HG02798 (cell line): Measurements from ENCODE around the gene ZPR1.
"Not testable (repeated sequence)": the region's sequence is repeated elsewhere in the genome, so short reads cannot be mapped to it uniquely, and the experiment has no call there.

Experiments used
- ATAC-seq: cut with Tn5 transposase; IDR thresholded peaks from one replicate; pipeline ENCODE4 v1.9.1; 2021; ENCODE audit warnings: mild to moderate bottlenecking; ENCODE audit not compliant: unreplicated experiment, poor library complexity

ZPR1 gene

GRCh38 chr11:116787786-116788486 lies at the start of gene ZPR1:
Gene ZPR1 (minus strand): TSS chr11:116788023. CDS start chr11:116787990, 33 bp downstream.
- ATAC-seq: peak; percentile 92

GRCh38 chr11:116836632-116836991 lies 48.8 kb upstream of the ZPR1 start:
- ATAC-seq: no peak

DNA sequence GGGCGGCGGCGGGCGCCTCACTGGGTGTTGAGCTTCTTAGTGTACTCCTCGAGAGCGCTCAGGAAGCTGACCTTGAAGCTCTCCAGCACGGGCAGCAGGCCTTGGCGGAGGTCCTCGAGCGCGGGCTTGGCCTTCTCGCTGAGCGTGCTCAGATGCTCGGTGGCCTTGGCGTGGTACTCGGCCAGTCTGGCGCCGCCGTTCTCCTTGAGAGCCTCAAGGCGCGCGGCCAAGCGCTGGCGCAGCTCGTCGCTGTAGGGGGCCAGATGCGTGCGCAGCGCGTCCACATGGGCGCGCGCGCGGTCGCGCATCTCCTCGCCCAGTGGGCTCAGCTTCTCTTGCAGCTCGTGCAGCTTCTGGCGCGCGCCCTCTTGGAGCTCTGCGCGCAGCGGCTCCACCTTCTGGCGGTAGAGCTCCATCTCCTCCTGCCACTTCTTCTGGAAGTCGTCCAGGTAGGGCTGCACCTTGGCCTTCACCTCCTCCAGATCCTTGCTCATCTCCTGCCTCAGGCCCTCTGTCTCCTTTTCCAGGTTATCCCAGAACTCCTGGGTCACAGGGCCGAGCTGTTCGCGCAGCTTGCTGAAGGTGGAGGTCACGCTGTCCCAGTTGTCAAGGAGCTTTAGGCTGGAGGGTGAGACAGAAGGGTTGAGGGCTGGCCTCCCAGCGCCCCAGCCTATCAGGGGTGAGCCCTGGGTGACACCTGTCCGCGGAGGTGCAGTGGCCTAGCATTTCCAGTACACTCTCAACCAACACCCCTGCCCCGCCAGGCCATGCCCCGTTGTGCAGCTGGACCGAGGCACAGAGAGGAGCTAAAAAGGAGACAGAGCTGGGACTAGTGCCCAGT lies 48.2 kb upstream of the ZPR1 start:
- ATAC-seq: peak; percentile 82

DNA sequence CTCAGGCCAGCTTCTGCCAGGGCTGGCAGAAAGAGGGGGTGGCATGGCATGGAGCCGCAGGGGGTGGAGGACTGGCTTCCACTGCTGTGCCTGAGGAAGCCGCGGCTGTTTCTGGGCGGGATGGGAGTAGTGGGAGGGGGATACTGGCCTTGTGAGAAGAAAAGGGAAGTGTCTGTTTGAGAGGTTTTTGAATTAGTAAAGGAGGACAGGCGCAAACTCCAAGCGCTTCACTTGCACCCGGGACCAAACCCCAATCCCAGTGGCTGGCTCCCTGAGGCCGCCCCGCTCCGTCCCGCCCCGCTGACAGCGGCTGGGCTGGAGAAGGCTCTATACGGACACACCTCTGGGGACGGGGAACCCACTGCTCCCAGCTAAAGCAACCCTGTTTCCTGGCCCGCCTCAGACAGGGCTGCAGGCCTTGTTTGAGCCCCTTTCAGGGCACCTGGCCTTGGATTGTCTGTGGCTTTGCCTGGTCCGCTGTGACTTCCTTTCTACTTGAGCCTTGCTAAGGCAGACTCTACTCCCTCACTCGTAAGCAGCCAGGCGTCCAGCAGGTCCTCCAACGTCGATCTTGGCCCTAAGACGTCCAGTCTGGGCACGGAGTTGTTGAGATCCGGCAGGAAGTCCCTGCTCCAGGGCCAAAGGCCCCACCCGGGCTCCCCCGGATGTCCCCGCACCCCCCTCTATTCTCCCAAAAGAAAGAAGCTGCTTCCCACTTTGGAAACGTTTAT lies 47.4 kb upstream of the ZPR1 start:
- ATAC-seq: peak; percentile 9

DNA sequence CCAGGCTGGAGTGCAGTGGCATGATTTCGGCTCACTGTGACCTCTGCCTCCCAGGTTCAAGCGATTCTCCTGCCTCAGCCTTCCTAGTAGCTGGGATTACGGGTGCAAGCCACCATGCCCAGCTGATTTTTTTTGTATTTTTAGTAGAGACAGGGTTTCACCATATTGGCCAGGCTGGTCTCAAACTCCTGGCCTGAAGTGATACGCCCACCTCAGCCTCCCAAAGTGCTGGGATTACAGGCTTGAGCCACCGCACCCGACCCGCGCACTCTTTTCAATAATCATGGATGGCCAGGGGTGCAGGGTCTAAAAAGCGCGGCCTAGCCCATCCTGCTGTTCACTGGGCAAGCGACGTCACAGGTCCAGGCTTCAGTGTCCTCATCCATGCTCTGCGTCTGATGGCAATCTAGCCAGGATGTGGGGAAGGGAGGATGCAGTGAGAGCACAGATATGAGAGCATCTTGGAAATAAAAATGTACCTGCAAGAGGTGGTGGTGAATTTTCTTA lies 46.8 kb upstream of the ZPR1 start:
- ATAC-seq: not testable (repeated sequence)

- no peak for ATAC-seq
Observed at GRCh38 chr11:116833816-116834534, 46.2 kb upstream of the ZPR1 start.

DNA sequence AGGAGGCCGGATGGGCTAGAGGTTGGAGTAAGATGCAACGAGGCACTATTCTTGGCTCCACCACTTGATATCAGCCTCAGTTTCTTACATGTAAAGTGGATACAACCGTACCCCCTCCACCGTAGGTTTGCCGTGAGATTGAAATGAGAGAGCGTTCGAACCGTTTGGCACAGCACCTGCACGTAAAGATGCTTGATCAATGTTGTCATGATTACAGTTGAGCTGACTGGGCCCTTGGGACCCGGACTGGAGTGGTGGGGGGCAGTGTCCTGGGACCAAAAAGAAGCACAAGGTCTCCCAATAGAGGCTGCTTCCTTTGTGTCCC lies 45.6 kb upstream of the ZPR1 start:
- ATAC-seq: no peak

DNA sequence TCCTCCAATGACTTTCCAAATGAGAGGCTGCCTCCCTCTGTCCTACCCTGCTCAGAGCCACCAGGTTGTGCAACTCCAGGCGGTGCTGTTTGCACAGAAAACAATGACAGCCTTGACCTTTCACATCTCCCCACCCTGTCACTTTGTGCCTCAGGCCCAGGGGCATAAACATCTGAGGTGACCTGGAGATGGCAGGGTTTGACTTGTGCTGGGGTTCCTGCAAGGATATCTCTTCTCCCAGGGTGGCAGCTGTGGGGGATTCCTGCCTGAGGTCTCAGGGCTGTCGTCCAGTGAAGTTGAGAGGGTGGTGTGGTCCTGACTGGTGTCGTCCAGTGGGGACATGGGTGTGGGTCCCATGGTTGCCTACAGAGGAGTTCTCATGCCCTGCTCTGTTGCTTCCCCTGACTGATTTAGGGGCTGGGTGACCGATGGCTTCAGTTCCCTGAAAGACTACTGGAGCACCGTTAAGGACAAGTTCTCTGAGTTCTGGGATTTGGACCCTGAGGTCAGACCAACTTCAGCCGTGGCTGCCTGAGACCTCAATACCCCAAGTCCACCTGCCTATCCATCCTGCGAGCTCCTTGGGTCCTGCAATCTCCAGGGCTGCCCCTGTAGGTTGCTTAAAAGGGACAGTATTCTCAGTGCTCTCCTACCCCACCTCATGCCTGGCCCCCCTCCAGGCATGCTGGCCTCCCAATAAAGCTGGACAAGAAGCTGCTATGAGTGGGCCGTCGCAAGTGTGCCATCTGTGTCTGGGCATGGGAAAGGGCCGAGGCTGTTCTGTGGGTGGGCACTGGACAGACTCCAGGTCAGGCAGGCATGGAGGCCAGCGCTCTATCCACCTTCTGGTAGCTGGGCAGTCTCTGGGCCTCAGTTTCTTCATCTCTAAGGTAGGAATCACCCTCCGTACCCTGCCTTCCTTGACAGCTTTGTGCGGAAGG lies 44.8 kb upstream of the ZPR1 start:
- ATAC-seq: no peak

DNA sequence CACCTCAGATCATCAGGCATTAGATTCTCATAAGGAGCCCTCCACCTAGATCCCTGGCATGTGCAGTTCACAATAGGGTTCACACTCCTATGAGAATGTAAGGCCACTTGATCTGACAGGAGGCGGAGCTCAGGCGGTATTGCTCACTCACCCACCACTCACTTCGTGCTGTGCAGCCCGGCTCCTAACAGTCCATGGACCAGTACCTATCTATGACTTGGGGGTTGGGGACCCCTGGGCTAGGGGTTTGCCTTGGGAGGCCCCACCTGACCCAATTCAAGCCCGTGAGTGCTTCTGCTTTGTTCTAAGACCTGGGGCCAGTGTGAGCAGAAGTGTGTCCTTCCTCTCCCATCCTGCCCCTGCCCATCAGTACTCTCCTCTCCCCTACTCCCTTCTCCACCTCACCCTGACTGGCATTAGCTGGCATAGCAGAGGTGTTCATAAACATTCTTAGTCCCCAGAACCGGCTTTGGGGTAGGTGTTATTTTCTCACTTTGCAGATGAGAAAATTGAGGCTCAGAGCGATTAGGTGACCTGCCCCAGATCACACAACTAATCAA lies 44.0 kb upstream of the ZPR1 start:
- ATAC-seq: no peak

- no peak for ATAC-seq
Observed at GRCh38 chr11:116830184-116830912, 42.5 kb upstream of the ZPR1 start.

DNA sequence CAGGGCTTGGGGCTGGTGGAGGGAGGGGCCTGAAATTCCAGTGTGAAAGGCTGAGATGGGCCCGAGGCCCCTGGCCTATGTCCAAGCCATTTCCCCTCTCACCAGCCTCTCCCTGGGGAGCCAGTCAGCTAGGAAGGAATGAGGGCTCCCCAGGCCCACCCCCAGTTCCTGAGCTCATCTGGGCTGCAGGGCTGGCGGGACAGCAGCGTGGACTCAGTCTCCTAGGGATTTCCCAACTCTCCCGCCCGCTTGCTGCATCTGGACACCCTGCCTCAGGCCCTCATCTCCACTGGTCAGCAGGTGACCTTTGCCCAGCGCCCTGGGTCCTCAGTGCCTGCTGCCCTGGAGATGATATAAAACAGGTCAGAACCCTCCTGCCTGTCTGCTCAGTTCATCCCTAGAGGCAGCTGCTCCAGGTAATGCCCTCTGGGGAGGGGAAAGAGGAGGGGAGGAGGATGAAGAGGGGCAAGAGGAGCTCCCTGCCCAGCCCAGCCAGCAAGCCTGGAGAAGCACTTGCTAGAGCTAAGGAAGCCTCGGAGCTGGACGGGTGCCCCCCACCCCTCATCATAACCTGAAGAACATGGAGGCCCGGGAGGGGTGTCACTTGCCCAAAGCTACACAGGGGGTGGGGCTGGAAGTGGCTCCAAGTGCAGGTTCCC lies 41.8 kb upstream of the ZPR1 start, which contains the start of gene APOC3:
TSS of gene APOC3 (plus strand) at position 383 of the 659 bp plus-strand sequence. CDS start 676 bp downstream, outside the sequence.
- ATAC-seq: no peak

DNA sequence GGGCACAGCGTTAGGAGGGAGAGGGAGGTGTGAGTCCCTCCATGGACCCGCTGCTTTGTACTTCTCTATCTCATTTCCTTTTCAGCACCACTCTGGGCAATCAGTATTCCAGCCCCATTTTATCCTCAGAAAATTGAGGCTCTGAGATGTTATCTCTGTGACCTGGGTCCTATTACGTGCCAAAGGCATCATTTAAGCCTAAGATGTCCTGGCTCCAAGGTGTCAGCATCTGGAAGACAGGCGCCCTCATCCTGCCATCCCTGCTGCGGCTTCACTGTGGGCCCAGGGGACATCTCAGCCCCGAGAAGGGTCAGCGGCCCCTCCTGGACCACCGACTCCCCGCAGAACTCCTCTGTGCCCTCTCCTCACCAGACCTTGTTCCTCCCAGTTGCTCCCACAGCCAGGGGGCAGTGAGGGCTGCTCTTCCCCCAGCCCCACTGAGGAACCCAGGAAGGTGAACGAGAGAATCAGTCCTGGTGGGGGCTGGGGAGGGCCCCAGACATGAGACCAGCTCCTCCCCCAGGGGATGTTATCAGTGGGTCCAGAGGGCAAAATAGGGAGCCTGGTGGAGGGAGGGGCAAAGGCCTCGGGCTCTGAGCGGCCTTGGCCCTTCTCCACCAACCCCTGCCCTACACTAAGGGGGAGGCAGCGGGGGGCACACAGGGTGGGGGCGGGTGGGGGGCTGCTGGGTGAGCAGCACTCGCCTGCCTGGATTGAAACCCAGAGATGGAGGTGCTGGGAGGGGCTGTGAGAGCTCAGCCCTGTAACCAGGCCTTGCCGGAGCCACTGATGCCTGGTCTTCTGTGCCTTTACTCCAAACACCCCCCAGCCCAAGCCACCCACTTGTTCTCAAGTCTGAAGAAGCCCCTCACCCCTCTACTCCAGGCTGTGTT lies 41.1 kb upstream of the ZPR1 start:
- no peak for ATAC-seq

DNA sequence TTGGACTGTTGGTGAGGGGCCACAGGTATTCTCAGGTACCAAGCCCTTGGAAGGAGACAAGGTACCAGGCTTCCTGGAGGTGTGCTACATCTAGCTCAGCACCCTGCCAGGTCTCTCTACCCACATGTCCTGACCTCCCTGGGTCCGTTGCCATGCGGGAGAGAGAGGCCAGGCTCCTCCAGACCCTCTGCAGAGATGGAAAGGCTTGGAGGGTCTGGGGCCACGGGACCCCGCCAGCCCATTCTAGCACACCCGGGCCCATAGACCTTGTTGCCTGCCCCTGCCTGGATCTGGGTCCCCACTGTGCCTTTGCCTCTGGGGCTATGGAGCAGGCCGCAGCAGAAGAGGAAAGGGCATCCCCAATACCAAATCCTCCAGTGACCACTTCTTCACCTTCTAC lies 39.6 kb upstream of the ZPR1 start:
- no peak for ATAC-seq

GRCh38 chr11:116826751-116827431 lies 39.1 kb upstream of the ZPR1 start:
- no peak for ATAC-seq

DNA sequence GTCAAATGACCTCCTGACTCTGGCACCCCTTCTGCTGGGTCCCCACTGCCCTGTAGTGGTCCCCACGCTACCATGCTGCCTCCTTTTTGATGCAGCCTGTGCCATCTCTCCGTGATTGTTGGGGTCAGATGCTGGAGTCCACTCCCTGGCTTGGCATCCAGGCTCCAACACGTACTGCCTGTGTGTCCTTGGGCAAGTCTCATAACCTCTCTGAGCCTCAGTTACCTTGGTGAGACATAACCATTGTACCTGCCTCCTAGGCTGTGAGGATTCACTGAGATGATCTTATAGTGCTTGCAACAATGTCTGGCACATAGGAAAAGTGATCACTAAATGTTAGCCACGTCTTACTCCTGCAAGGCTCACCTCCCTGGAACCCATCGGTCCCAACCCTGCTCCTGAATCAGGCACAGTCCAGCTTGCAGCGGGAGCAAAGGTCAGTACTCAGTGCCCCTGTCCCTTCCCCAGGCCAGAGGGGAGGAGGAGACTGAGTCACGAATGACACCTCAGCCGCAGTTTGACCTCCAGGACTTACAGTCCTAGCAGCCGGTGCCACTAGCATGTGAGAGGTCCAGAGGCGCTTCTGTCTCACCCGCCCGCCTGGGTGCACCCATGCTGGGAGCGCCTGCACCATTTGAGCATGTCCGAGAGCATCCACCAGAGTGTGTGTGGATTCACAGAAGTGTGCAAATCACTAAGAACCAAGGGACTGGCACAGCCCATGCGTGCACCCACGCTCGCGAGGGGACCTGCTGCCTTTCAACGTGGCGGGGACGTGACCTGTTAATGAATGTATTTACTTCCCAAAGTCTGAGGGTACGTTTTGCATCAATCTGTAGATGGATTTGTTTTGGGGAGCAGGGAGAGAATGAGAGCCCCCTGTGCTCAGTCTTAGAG lies 38.3 kb upstream of the ZPR1 start:
- no peak for ATAC-seq
